ENCODE data around the gene UBE2QL1.

The UBE2QL1 gene

DNA sequence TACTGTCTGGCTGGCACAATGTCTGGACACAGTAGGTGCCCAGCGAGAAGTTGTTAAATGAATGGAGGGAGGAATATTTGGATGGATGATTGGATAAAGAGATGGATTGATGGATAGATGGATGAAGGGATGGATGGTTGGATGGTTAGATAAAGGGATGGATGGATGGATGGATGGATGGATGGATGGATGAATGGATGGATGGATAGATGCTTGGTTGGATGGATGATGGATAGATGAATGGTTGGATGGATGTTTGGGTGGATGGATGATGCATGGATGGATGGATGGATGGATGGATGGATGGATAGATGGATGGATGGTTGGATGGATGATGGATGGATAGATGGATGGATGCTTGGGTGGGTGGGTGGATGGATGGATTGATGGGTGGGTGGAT, 90.4 kb downstream of the UBE2QL1 start:
- no peaks in the 10 kb centered on the region for H3K4me1 ChIP-seq (ENCODE audit: control insufficient read depth in 1 of 2, insufficient read depth in 1 of 2, low read depth in 1 of 2, low read length in 1 of 2)
- no peaks in the 10 kb centered on the region for H3K9me3 ChIP-seq
- no peak for TF ChIP-seq CTCF (IDR thresholded peaks at IDR 0.05)
- no peak overlapping the region for H3K4me3 ChIP-seq (ENCODE audit: low read depth in 1 of 2, low read length in 1 of 2)
- H3K27me3 ChIP-seq, result no peaks in the 10 kb centered on the region
- no peak overlapping the region for H3K27ac ChIP-seq
- H3K36me3 ChIP-seq, result no peaks in the 10 kb centered on the region

DNA sequence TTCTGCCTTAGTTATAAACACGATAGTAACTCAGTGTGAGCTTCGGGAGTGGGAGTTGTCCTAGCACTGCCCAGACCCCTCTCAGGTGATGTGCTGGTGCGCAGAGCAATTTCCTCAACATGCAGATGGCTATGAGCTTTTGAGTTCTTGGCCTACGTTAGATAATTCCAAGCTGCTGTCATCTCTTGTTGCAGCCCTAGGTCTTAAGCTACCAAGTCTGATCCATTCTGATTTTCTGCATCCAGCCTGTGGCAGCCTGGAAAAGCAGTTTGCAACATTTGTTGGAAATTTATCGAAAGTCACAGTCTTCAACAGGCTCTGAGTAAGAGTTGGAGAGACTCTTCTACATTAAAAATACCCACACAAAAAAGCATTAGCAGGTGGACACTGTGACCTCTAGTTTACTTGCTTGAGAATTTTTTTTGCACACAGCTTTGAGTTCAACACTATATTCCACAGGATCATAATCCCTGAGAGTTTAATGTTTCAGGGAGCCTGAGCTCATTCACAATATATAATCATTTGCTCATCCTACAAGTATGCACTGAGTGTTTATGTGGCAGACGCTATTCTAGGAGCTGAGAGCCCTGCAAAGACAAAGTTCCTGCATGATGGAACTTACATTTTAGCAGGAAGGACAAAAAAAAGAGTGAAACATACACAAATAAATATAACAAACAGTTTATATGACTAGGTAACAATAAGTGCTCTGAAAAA, 91.6 kb downstream of the UBE2QL1 start:
- Histone ChIP-seq H3K27me3 (no peaks in the 10 kb centered on the region), H3K4me3 (ENCODE audit: low read depth in 1 of 2, low read length in 1 of 2) (no peak overlapping the region), H3K9me3 (no peaks in the 10 kb centered on the region), H3K4me1 (ENCODE audit: control insufficient read depth in 1 of 2, insufficient read depth in 1 of 2, low read depth in 1 of 2, low read length in 1 of 2) (no peaks in the 10 kb centered on the region), H3K27ac (no peak overlapping the region), H3K36me3 (no peaks in the 10 kb centered on the region)
- no peak for TF ChIP-seq CTCF (IDR thresholded peaks at IDR 0.05)

DNA sequence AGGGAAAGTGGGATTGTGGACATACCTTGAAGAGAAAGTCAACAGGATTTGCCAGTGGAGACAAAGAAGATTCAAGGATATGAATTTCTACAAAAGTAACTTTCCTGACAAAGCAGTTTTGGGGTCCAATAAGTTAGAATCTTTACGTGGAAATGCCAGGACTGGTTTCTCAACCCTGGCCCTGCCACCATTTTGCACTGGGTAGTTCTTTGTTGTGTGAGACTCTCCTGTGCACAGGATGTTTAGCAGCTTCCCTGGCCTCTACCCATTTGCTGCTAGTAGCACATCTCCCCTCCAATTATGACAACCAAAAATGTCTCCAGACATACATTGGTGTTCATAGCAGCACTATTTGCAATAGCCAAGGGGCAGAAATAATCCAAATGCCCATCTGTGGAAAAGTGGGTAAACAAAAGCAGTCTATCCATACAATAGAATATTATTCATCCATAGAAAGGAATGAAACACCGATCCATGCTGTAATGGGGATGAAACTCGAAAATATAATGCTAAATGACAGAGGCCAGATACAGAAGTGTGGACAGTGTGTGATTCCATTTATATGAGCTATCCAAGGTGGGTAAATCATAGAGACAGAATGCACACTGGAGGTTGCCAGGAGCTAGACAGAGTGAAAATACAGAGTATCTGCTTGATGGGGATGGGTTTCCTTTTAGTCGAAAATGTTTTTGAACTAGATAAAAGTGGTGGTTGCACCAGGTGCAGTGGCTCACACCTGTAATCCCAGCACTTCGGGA, 92.8 kb downstream of the UBE2QL1 start:
- H3K27me3 ChIP-seq, result no peaks in the 10 kb centered on the region
- H3K36me3 ChIP-seq, result no peaks in the 10 kb centered on the region
- H3K27ac ChIP-seq, result no peak overlapping the region
- H3K4me1 ChIP-seq (ENCODE audit: control insufficient read depth in 1 of 2, insufficient read depth in 1 of 2, low read depth in 1 of 2, low read length in 1 of 2), result no peaks in the 10 kb centered on the region
- H3K9me3 ChIP-seq, result no peaks in the 10 kb centered on the region
- no peak for TF ChIP-seq CTCF (IDR thresholded peaks at IDR 0.05)
- no peak overlapping the region for H3K4me3 ChIP-seq (ENCODE audit: low read depth in 1 of 2, low read length in 1 of 2)

DNA sequence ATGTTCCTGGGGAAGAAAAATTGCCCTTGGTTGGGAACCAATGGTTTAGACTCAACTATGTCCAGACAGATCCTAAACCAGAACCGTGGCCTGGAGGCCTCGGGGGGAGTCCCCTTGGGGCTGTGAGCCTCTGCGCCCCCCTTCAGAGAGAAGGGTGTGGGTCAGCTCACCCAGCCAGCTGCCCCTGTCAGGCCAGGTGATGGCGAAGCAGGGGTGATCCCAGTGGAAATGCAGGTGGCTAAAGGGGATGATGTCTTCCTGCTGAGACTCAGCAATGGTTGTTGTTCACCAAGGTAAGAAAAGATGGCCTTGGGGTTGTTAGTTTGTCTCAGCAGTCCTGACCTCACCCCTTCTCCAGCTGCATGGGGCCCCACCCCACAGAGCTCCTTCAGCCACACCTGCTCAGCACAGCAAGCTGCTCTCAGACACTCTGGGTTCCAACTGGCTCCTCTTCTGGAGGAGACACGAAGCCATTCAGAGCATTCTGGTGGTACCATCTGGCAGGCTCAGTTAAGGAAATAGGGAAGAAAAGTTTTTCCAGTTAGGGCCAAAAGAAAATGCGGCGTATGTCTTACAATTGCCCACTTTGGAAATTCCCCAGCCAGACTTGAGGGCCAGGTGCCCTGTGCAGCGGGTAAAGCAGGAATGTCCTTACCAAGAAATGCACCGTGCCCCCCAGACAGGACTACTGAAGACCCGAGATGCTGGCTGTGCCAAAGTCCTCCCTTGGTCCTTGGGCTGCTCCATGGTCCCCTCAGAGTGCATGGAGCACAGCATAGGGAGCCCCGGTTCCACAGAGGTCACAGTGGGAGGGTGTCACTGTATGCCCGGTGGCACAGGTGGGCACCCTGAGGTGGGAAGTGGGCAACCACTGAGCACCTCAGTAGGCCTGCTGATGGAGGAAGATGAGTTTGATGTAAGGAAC, 94.0 kb downstream of the UBE2QL1 start:
- no peaks in the 10 kb centered on the region for H3K27me3 ChIP-seq
- no peak for TF ChIP-seq CTCF (IDR thresholded peaks at IDR 0.05)
- no peak overlapping the region for H3K27ac ChIP-seq
- no peaks in the 10 kb centered on the region for H3K36me3 ChIP-seq
- no peak overlapping the region for H3K4me3 ChIP-seq (ENCODE audit: low read depth in 1 of 2, low read length in 1 of 2)
- no peaks in the 10 kb centered on the region for H3K9me3 ChIP-seq
- H3K4me1 ChIP-seq (ENCODE audit: control insufficient read depth in 1 of 2, insufficient read depth in 1 of 2, low read depth in 1 of 2, low read length in 1 of 2), result no peaks in the 10 kb centered on the region

DNA sequence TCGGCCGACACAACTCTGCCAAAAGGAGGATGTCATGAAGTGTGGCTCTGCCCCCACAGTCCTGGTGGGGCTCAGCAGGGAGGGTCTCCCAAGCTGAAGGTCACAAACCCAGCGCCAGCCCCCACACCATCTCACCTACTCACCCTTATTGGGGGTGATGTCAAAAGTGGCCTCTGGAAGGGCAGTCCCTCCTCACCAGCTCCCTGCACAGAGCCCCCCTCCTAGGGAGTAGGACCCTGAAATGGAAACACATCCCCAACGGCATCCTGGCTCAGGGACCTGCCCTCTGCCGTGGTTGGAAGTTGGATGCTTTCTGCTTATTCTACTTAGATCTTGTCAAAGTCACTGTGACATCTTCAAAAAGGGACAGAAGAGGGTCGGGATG, 94.7 kb downstream of the UBE2QL1 start:
- no peaks in the 10 kb centered on the region for H3K27me3 ChIP-seq
- no peak for TF ChIP-seq CTCF (IDR thresholded peaks at IDR 0.05)
- no peaks in the 10 kb centered on the region for H3K9me3 ChIP-seq
- no peaks in the 10 kb centered on the region for H3K4me1 ChIP-seq (ENCODE audit: control insufficient read depth in 1 of 2, insufficient read depth in 1 of 2, low read depth in 1 of 2, low read length in 1 of 2)
- H3K4me3 ChIP-seq (ENCODE audit: low read depth in 1 of 2, low read length in 1 of 2), result no peak overlapping the region
- no peaks in the 10 kb centered on the region for H3K36me3 ChIP-seq
- no peak overlapping the region for H3K27ac ChIP-seq

Data from neutrophil (primary cell).